Ascending aorta (tissue), 2 donors: ENCODE measurements around the gene TTPAL. TPM values are rescaled to one million over a fixed set of nuclear protein-coding genes. Genes with fewer than 3 reads are reported as not detected.

Experiments used
- DNase-seq, 2 donors: peaks; one replicate each; pipeline ENCODE4 v3.0.0-alpha.2; 2019; ENCODE audit warnings: low spot score in 2 of 2
- H3K27ac ChIP-seq, 2 donors: fragments of 200-600 bp; sonication (generic); one replicate each; pipeline ENCODE4 v1.5.1; 2016 to 2017; ENCODE audit warnings: mild to moderate bottlenecking in 1 of 2
- H3K27me3 ChIP-seq: fragments of 200-600 bp; sonication (generic); one replicate; pipeline ENCODE4 v1.5.1; 2017
- H3K36me3 ChIP-seq, 2 donors: fragments of 200-600 bp; sonication (generic); one replicate each; pipeline ENCODE4 v1.5.1; 2016
- H3K4me1 ChIP-seq, 2 donors: fragments of 200-600 bp; sonication (generic); one replicate each; pipeline ENCODE4 v1.5.1; 2016 to 2017; ENCODE audit warnings: mild to moderate bottlenecking in 1 of 2
- H3K4me3 ChIP-seq, 2 donors: fragments of 200-600 bp; sonication (generic); one replicate each; pipeline ENCODE4 v1.5.1; 2016 to 2017; ENCODE audit warnings: mild to moderate bottlenecking in 1 of 2
- H3K9me3 ChIP-seq, 2 donors: fragments of 200-600 bp; sonication (generic); one replicate each; pipeline ENCODE4 v1.5.1; 2016
- CTCF ChIP-seq, 3 experiments: fragments of 200-600 bp in 2 of 3; fragments of 450-650 bp in 1 of 3; sonication (generic) in 2 of 3; IDR thresholded peaks; one replicate each; pipeline ENCODE4 v1.5.1; 2016 to 2019; ENCODE audit warnings: antibody characterized with exemption in 3 of 3, mild to moderate bottlenecking in 1 of 3, moderate library complexity in 1 of 3
- intact Hi-C: fragments of 100-400 bp; cut with DNase I; formaldehyde crosslinking; loops from one replicate; pipeline ENCODE4 v1.15.1; 2023
- total RNA-seq: library from RNA; depleted of rRNA; stranded (reverse); fragments of >200 nt; gene quantifications from one replicate; pipeline ENCODE4 v1.1.0, GENCODE V29; 2016

TTPAL gene
- total RNA-seq, 1 donor from 2014 or later, result 44.9 TPM

GRCh38 chr20:44454306-44454963, 21.2 kb upstream of the TTPAL start:
- no peak for DNase-seq
- Histone ChIP-seq H3K36me3 (no peaks in the 10 kb centered on the region), H3K4me3 (no peak overlapping the region), H3K27me3 (no peaks in the 10 kb centered on the region), H3K4me1 (no peaks in the 10 kb centered on the region), H3K9me3 (no peaks in the 10 kb centered on the region), H3K27ac (no peak overlapping the region)
- intact Hi-C loops, result no loop called here
- TF ChIP-seq CTCF (IDR thresholded peaks at IDR 0.05), result no peak

- Histone ChIP-seq H3K9me3 (no peaks in the 10 kb centered on the region), H3K36me3 (no peaks in the 10 kb centered on the region), H3K4me3 (no peak overlapping the region), H3K27ac (no peak overlapping the region), H3K27me3 (no peaks in the 10 kb centered on the region), H3K4me1 (no peaks in the 10 kb centered on the region)
- DNase-seq, result no peak
- no peak for TF ChIP-seq CTCF (IDR thresholded peaks at IDR 0.05)
- intact Hi-C loops, result no loop called here
These were observed 20.5 kb upstream of the TTPAL start for GRCh38 chr20:44455126-44455525.

GRCh38 chr20:44456611-44457010, 19.1 kb upstream of the TTPAL start:
- intact Hi-C loops, result no loop called here
- no peak for TF ChIP-seq CTCF (IDR thresholded peaks at IDR 0.05)
- DNase-seq, result no peak

GRCh38 chr20:44457016-44457415, 18.7 kb upstream of the TTPAL start:
- Histone ChIP-seq H3K27ac (no peak overlapping the region), H3K27me3 (no peaks in the 10 kb centered on the region), H3K4me1 (no peaks in the 10 kb centered on the region), H3K9me3 (no peaks in the 10 kb centered on the region), H3K4me3 (no peak overlapping the region), H3K36me3 (no peaks in the 10 kb centered on the region)
- no peak for DNase-seq
- intact Hi-C loops, result no loop called here
- no peak for TF ChIP-seq CTCF (IDR thresholded peaks at IDR 0.05)

More at GRCh38 chr20:44456611-44457010, 19.1 kb upstream of the TTPAL start:
- Histone ChIP-seq H3K27ac (no peak overlapping the region), H3K9me3 (no peaks in the 10 kb centered on the region), H3K4me1 (no peaks in the 10 kb centered on the region), H3K27me3 (no peaks in the 10 kb centered on the region), H3K4me3 (no peak overlapping the region), H3K36me3 (no peaks in the 10 kb centered on the region)

GRCh38 chr20:44459271-44459670, 16.4 kb upstream of the TTPAL start:
- no peaks in the 10 kb centered on the region for H3K27me3 ChIP-seq
- no peak for TF ChIP-seq CTCF (IDR thresholded peaks at IDR 0.05)
- no peak overlapping the region for H3K27ac ChIP-seq
- no peak for DNase-seq
- no peaks in the 10 kb centered on the region for H3K9me3 ChIP-seq
- H3K4me3 ChIP-seq, result no peak overlapping the region
- no peaks in the 10 kb centered on the region for H3K4me1 ChIP-seq
- no peaks in the 10 kb centered on the region for H3K36me3 ChIP-seq
- intact Hi-C loops, result no loop called here

GRCh38 chr20:44460795-44461141, 14.9 kb upstream of the TTPAL start:
- no peaks in the 10 kb centered on the region for H3K9me3 ChIP-seq
- intact Hi-C loops, result no loop called here
- no peaks in the 10 kb centered on the region for H3K4me1 ChIP-seq
- no peaks in the 10 kb centered on the region for H3K27me3 ChIP-seq
- no peaks in the 10 kb centered on the region for H3K36me3 ChIP-seq
- H3K27ac ChIP-seq, result no peak overlapping the region
- DNase-seq, result no peak
- H3K4me3 ChIP-seq, result no peak overlapping the region
- no peak for TF ChIP-seq CTCF (IDR thresholded peaks at IDR 0.05)
